Occipital lobe (tissue), 3 donors: ENCODE measurements around the gene RDM1. TPM values are rescaled to one million over a fixed set of nuclear protein-coding genes. Genes with fewer than 3 reads are reported as not detected.
A peak's percentile ranks its signal among the peaks of the same experiment; 100 is the strongest.

ENCODE experiments used
- DNase-seq: peaks from one replicate; lab custom pipeline; 2025; lab: John Stamatoyannopoulos, UW
- small RNA-seq: library from RNA; depleted of rRNA; stranded (forward); fragments of <200 nt; gene quantifications from one replicate; pipeline ENCODE3, GENCODE V24; 2014
- total RNA-seq: library from RNA; depleted of rRNA; stranded (reverse); fragments of >200 nt; gene quantifications from one replicate; pipeline ENCODE4 v1.2.3, GENCODE V29; 2014

Gene RDM1
- total RNA-seq, 1 donor from 2014 or later = 0.62 TPM

DNA sequence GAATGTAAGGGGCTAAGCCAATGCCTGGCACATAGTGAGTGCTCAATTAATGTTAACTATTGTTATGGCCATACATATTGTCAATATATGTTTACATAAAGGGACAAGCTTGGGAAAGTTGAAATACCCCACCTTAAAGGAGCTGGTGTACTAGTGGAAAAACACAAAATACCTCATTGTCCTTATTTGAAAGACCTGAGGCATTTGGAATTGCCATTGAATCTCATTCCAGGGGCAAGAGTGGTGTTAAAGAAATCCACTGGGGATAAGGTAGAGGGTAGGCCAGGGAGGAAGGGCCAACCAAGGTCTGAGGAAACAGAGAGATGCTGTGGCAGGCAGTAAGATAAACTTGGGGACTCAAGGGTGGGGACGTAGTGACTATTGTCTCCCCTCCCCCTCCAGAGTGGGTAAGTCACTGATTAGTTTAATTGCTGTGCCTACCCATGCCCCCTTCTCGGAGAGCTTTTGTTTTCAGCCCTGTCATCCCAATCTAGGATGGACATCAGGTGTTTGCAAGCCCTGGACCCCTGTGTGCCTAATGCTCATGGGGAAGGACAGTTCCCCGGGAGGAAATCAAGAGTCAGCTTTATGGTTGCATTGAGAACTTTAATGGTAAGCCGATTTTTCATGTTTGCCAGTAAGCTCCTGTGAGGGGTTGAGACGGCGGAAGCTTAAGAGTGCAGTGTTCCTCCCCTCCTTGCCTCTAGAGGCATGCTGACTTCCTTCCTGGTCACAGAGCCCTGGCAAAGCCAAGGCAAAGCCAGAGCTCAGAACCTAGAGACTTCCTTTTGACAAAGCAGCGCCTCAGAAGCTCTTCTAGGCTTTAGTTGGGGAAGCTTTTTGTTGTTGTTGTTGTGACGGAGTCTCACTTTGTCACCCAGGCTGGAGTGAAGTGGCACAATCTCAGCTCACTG, 59.4 kb downstream of the RDM1 start:
- DNase-seq = no peak

- no peak for DNase-seq
Measured at GRCh38 chr17:35868737-35869136, 61.8 kb downstream of the RDM1 start, which contains the start of gene HEATR9. HEATR9 (minus strand) TSS chr17:35868891; CDS start chr17:35868742, 149 bp downstream.

Small RNAs within 50 kb of the gene (small RNA-seq; reads per million reads assigned to genes)
- 3,346 reads per million, percentile 99 among the genes with 10 or more reads in this experiment for gene RF00100

Other genes with a start within 250 kb of the RDM1 start
- gene RASL10B, start 199.1 kb downstream of the RDM1 start, total RNA-seq = 5.1 TPM
- gene GAS2L2, start 177.5 kb downstream of the RDM1 start, total RNA-seq = 0.16 TPM
- not detected for gene C17orf50, start 169.9 kb downstream of the RDM1 start, total RNA-seq
- 8.9 TPM for gene MMP28, start 135.1 kb downstream of the RDM1 start, total RNA-seq
- gene TAF15, start 121.3 kb downstream of the RDM1 start, total RNA-seq = 72.8 TPM
- not detected for gene HEATR9, start 61.9 kb downstream of the RDM1 start, total RNA-seq
- gene CCL5, start 50.4 kb downstream of the RDM1 start, total RNA-seq = 0.47 TPM
- gene LYZL6, start 12.9 kb upstream of the RDM1 start, total RNA-seq = not detected
- not detected for gene CCL16, start 50.7 kb upstream of the RDM1 start, total RNA-seq
- not detected for gene CCL14, start 56.0 kb upstream of the RDM1 start, total RNA-seq
- not detected for gene CCL15, start 70.8 kb upstream of the RDM1 start, total RNA-seq
- not detected for gene CCL23, start 87.2 kb upstream of the RDM1 start, total RNA-seq
- not detected for gene CCL18, start 133.5 kb upstream of the RDM1 start, total RNA-seq
- gene CCL3, start 159.4 kb upstream of the RDM1 start, total RNA-seq = 7.2 TPM
- gene CCL4, start 173.1 kb upstream of the RDM1 start, total RNA-seq = 4.1 TPM
- 1.9 TPM for gene TBC1D3B, start 245.9 kb upstream of the RDM1 start, total RNA-seq